ENCODE measurements around the gene AP4M1. TPM values are rescaled to one million over a fixed set of nuclear protein-coding genes. Genes with fewer than 3 reads are reported as not detected.

Gene AP4M1
- total and polyA plus RNA-seq, 9 of the 15 experiments (the other 6 are each of a cell fraction or from before 2014, with no cell fraction given), result 1.3 to 30.9 (median 14.1) TPM

DNA sequence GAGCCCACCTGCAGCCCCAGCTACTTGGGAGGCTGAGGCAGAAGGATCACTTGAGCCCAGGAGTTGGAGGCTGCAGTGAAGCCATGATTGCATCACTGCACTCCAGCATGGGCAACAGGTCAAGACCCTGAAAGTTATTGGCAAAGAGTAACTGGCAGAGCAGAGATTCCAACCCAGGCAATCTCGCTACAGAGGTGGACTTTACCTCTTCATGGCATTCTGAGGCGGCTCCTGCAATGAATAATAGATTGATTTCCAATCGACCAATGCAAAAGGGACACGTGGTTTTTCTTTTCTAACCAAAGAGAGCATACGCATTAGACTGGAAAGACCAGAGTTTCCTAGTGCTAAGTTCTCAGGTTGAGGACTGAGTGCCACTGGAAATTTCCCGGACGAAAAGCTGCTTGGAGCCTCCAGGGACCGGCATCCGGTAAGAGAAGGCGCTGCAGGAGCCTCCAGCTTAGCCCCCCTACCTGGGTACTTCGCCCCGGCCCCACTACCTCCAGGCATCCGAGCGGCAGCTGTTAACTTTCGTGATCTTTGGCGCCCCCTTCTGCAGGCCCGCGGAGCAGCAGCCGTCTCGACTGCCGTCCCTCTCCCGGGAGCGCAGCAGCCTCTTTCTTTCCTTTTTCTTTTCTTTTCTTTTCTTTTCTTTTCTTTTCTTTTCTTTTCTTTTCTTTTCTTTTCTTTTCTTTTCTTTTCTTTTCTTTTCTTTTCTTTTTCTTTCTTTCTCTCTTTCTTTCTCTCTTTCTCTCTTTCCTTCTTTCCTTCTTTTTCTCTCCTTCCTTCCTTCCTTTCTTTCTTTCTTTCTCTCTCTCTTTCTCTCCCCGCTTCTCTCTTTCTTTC is 29.4 kb downstream of the AP4M1 start (continued):
- TF ChIP-seq, protein P1, sequence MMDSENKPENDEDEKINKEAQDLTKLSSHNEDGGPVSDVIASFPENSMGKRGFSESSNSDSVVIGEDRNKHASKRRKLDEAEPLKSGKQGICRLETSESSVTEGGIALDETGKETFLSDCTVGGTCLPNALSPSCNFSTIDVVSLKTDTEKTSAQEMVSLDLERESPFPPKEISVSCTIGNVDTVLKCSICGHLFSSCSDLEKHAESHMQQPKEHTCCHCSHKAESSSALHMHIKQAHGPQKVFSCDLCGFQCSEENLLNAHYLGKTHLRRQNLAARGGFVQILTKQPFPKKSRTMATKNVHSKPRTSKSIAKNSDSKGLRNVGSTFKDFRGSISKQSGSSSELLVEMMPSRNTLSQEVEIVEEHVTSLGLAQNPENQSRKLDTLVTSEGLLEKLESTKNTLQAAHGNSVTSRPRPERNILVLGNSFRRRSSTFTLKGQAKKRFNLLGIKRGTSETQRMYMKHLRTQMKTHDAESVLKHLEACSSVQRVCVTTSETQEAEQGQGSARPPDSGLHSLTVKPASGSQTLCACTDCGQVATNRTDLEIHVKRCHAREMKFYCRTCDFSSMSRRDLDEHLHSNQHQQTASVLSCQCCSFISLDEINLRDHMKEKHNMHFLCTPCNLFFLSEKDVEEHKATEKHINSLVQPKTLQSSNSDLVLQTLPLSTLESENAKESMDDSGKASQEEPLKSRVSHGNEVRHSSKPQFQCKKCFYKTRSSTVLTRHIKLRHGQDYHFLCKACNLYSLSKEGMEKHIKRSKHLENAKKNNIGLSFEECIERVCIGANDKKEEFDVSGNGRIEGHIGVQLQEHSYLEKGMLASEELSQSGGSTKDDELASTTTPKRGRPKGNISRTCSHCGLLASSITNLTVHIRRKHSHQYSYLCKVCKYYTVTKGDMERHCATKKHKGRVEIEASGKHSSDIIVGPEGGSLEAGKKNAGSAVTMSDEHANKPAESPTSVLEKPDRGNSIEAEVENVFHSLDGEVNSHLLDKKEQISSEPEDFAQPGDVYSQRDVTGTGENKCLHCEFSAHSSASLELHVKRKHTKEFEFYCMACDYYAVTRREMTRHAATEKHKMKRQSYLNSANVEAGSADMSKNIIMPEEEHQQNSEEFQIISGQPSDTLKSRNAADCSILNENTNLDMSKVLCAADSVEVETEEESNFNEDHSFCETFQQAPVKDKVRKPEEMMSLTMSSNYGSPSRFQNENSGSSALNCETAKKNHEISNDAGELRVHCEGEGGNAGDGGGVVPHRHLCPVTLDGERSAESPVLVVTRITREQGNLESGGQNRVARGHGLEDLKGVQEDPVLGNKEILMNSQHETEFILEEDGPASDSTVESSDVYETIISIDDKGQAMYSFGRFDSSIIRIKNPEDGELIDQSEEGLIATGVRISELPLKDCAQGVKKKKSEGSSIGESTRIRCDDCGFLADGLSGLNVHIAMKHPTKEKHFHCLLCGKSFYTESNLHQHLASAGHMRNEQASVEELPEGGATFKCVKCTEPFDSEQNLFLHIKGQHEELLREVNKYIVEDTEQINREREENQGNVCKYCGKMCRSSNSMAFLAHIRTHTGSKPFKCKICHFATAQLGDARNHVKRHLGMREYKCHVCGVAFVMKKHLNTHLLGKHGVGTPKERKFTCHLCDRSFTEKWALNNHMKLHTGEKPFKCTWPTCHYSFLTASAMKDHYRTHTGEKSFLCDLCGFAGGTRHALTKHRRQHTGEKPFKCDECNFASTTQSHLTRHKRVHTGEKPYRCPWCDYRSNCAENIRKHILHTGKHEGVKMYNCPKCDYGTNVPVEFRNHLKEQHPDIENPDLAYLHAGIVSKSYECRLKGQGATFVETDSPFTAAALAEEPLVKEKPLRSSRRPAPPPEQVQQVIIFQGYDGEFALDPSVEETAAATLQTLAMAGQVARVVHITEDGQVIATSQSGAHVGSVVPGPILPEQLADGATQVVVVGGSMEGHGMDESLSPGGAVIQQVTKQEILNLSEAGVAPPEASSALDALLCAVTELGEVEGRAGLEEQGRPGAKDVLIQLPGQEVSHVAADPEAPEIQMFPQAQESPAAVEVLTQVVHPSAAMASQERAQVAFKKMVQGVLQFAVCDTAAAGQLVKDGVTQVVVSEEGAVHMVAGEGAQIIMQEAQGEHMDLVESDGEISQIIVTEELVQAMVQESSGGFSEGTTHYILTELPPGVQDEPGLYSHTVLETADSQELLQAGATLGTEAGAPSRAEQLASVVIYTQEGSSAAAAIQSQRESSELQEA (IDR thresholded peaks at IDR 0.05; ENCODE audit: low read depth), result peak; percentile 64; the same call in 1 of the 2 replicates
- TF ChIP-seq, protein P2, sequence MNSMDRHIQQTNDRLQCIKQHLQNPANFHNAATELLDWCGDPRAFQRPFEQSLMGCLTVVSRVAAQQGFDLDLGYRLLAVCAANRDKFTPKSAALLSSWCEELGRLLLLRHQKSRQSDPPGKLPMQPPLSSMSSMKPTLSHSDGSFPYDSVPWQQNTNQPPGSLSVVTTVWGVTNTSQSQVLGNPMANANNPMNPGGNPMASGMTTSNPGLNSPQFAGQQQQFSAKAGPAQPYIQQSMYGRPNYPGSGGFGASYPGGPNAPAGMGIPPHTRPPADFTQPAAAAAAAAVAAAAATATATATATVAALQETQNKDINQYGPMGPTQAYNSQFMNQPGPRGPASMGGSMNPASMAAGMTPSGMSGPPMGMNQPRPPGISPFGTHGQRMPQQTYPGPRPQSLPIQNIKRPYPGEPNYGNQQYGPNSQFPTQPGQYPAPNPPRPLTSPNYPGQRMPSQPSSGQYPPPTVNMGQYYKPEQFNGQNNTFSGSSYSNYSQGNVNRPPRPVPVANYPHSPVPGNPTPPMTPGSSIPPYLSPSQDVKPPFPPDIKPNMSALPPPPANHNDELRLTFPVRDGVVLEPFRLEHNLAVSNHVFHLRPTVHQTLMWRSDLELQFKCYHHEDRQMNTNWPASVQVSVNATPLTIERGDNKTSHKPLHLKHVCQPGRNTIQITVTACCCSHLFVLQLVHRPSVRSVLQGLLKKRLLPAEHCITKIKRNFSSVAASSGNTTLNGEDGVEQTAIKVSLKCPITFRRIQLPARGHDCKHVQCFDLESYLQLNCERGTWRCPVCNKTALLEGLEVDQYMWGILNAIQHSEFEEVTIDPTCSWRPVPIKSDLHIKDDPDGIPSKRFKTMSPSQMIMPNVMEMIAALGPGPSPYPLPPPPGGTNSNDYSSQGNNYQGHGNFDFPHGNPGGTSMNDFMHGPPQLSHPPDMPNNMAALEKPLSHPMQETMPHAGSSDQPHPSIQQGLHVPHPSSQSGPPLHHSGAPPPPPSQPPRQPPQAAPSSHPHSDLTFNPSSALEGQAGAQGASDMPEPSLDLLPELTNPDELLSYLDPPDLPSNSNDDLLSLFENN (IDR thresholded peaks at IDR 0.05; ENCODE audit: low read depth in 2 of 2, low read length in 2 of 2), result no peak
- TF ChIP-seq SNRNP70 (optimal IDR thresholded peaks at IDR 0.05; ENCODE audit: low read depth, low read length), result no peak
- 0 out of 2 replicates have a peak, but pooled peaks have one; percentile 44 for TF ChIP-seq HCFC1 (IDR thresholded peaks at IDR 0.05; ENCODE audit: low read depth, low read length)
- no peak for TF ChIP-seq XRCC5 (IDR thresholded peaks at IDR 0.05; ENCODE audit: low read depth, low read length)
- TF ChIP-seq, protein P3, sequence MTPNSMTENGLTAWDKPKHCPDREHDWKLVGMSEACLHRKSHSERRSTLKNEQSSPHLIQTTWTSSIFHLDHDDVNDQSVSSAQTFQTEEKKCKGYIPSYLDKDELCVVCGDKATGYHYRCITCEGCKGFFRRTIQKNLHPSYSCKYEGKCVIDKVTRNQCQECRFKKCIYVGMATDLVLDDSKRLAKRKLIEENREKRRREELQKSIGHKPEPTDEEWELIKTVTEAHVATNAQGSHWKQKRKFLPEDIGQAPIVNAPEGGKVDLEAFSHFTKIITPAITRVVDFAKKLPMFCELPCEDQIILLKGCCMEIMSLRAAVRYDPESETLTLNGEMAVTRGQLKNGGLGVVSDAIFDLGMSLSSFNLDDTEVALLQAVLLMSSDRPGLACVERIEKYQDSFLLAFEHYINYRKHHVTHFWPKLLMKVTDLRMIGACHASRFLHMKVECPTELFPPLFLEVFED (CRISPR knock-in tag; conservative IDR thresholded peaks at IDR 0.05), result no peak
- TF ChIP-seq KLF16 (IDR thresholded peaks at IDR 0.05), result peak; percentile 46; the same call in 1 of the 2 replicates
- TF ChIP-seq, protein P4, sequence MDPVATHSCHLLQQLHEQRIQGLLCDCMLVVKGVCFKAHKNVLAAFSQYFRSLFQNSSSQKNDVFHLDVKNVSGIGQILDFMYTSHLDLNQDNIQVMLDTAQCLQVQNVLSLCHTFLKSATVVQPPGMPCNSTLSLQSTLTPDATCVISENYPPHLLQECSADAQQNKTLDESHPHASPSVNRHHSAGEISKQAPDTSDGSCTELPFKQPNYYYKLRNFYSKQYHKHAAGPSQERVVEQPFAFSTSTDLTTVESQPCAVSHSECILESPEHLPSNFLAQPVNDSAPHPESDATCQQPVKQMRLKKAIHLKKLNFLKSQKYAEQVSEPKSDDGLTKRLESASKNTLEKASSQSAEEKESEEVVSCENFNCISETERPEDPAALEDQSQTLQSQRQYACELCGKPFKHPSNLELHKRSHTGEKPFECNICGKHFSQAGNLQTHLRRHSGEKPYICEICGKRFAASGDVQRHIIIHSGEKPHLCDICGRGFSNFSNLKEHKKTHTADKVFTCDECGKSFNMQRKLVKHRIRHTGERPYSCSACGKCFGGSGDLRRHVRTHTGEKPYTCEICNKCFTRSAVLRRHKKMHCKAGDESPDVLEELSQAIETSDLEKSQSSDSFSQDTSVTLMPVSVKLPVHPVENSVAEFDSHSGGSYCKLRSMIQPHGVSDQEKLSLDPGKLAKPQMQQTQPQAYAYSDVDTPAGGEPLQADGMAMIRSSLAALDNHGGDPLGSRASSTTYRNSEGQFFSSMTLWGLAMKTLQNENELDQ (CRISPR knock-in tag; IDR thresholded peaks at IDR 0.05; ENCODE audit: borderline replicate concordance), result no peak
- TF ChIP-seq GTF2E2 (tag; IDR thresholded peaks at IDR 0.05), result no peak

All from K562 (cell line).